GM21515 (cell line): ENCODE measurements around the gene CSTF3.
"Not testable (repeated sequence)": the region's sequence is repeated elsewhere in the genome, so short reads cannot be mapped to it uniquely, and the experiment has no call there.

Source experiments
- ATAC-seq: cut with Tn5 transposase; IDR thresholded peaks from one replicate; pipeline ENCODE4 v1.9.1; 2021; ENCODE audit not compliant: unreplicated experiment

The CSTF3 gene

DNA sequence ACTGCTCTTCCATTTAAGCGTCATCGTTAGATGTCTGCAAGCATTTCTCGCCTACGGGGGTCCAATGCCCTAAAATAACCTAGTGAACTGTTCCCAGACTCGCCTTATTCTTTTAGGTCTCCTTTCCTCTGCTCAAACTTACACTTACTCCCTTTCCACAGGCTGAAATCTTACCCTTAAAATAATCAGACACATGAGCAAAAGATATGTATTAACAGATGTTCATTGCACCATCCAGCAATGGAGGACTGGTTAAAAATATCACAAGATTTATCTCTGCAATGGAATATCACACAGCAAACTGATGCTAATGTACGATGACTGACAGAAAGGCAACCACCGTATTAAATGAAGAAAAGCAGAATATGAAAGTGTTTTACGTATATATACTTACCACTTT is 1.6 kb upstream of the CSTF3 start:
- no peak for ATAC-seq

DNA sequence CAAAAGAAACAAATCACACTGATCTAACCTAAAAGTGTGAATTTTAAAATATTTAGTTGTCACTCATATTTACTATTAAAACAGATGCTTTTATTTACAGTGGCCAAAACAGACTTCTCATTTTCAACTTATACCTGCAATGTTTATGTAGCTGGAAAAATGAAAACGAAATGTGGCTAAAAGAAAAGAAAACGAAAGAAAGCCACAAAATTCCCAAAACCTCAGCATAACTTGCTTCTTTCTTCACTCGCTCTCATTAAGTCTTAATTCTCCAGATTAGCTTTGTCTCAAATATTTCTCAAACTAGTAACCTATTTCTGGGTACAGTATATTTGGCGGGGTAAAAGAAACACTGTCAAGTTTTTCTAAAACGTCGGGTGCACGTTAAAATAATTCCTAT is 693 bp downstream of the CSTF3 start:
- ATAC-seq: no peak

DNA sequence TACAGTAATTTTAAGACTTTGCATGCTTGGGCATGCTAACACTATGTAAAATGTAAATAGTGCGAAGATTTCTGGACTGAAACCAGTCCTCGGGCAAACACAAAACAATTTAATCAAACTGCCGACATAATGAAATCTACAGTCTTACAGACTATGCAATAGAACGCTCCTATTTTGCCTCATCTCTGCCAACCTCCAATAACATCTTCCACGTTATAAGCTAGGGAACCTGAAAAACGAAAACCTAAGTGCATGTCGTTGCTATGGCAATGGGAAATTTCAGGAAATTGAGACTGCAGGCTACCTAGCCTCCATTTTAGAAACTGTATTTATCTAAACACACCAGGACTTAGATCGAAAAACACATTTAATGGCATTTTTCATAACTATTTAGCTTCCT is 1.1 kb downstream of the CSTF3 start:
- ATAC-seq: no peak

DNA sequence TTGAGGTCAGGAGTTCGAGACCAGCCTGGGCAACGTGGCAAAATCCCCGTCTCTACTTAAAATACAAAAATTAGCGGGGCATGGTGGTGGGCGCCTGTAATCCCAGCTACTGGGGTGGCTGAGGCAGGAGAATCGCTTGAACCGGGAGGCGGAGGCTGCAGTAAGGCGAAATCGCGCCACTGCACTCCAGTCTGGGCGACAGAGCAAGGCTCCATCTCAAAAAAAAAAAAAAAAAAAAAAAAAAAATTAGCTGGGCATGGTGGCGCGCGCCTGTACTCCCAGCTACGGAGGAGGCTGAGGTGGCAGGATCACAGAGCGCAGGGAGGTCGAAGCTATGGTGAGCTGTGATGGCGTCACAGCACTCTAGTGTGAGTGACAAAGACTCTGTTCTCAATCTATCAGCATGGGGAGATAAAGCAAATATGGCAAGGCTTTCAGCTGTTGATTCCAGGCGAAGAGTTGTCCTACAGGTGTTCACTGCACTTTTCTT is 1.9 kb downstream of the CSTF3 start:
- not testable (repeated sequence) for ATAC-seq

DNA sequence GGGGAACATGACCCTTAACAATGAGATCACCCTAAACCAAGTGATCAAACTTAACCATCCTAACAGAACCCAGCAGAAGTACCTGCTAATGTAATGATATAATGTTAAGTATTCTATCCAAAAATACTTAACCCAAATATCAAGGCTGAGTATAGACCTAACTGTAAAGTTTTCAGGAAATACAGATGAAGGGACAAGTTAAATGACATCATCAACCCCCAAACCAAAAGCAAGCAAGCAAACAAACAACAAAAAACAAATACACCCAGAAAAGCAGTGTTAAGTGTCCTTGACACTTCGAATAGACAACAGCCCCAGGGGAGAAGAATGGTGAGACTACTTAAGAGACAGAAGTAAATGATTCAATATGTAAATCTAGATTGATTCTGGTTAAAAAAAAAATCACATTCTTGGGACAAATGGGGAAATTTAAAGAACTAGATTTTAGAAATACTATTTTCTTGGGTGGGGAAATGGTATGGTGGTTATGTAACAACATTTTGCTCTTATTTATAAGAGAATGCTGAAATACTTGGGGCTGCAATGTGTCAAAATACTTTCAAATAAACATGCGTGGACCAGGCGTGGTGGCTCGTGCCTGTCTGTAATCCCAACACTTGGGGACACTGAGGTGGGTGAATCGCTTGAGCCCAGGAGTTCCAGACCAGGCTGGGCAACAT is 2.5 kb downstream of the CSTF3 start:
- no peak for ATAC-seq

DNA sequence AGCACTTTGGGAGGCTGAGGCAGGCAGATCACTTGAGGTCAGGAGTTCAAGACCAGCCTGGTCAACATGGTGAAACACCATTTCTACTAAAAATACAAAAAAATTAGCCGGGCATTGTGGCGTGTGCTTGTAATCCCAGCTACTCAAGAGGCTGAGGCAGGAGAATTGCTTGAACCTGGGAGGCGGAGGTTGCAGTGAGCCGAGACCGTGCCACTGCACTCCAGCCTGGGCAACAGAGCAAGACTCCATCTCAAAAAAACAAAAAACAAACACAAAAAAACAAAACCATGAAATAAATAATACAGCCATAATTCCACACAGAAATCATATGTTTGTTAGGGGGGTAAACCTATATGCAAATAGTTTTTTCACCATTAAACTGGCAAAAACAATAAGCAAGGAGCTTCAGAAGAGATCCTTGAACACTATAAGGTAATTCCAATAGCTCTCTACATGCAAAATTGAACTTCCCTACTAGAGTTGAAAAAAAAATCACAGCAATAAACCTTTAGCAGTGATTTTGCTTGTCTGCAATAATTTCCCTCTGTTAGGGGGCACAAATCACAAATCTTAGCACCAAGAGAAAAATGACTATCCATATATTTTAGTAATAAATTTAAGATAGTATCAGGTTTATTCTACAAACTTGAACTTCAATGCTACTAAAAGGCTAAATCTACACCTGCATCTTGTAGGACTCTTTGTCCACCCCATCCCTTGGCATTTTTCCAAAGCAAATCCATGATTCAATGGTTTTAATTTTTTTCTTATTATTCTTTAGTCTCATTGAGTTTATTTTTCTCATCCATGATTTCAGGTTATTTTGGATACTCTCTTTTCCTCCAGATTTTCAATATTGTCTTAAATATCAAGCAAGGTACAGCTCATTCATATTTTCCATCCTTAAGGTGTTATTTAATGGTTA is 3.9 kb downstream of the CSTF3 start:
- ATAC-seq: no peak

DNA sequence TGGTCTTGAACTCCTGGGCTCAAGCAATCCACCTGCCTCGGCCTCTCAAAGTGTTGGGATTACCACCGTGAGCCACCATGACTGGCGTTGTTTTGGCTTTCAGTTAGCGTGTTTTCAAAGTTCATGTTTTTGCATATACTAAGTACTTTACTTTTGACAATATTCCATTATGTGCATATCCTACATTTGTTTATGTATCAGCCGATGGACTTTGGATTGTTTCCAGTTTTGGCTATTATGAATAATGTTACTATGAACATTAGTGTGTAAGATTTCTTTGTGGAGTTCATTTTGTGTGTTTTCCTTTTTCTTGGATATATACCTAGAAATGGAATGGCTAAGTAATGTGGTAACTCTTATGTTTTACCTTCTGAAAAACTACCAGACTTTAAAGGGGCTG is 9.9 kb downstream of the CSTF3 start:
- ATAC-seq: no peak

DNA sequence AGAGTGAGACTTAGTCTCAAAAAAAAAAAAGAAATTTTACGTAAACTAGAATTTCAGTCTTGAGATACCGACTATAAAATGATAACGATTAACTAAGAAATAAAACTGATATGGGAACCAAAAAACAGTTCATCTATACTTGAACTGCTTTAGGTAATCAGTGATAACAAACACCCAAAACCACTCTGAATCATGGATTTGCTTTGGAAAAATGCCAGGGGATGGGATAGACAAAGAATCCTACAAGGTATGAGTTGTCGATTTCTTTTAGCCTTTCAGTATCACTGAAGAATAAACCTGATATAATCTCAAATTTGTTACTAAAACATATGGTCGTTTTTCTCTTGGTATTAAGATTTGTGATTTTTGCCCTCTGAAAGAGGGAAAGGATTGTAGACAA is 13.7 kb downstream of the CSTF3 start:
- no peak for ATAC-seq

DNA sequence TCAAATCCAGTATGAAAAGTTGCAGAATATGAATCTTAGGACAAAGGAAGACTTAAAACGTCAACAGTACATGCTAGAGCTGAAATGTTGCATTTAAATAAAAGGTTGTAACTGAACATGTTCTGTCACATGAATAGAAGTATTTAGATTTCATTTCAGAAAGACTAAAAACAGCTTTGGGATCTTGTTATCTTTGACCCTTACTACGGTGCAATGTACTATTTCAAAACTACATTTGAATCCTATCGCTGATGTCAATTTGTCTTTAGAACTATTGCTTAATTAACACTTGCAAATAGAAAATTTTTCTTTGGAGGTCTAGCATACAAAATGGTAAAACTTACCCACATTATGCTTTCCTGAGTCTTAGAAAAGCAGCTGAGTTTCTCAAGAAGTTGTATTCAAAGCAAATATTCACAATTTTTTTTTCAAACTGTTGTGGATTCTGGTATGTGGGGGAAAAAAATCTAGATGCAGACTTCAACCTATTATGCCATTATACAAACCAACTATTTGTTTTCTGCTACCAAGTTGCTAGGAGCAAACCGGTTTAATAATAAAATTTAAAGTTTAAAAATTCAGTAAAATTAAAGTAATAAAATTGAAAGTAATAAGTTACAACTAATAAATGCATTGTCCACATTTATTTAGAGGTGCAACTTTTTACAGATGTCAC is 25.4 kb downstream of the CSTF3 start:
- no peak for ATAC-seq

DNA sequence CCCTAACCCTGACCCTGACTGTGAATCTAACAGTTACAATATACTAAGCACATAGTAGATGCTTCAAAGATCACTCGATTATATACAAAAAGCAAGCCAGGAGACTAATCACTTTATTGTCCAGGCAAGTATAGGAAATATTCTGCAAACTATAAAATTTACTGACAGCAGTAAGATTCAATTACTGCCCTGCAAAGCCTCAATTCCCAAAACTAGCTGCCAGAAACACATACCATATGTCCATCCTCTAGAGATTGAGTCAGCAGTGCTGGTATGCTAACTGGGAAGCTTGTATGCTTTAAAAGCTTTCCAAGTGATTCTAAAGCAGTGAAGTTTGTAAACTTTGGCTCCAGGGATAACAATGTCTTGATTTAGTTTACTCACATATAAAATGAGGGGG is 26.1 kb downstream of the CSTF3 start:
- no peak for ATAC-seq

DNA sequence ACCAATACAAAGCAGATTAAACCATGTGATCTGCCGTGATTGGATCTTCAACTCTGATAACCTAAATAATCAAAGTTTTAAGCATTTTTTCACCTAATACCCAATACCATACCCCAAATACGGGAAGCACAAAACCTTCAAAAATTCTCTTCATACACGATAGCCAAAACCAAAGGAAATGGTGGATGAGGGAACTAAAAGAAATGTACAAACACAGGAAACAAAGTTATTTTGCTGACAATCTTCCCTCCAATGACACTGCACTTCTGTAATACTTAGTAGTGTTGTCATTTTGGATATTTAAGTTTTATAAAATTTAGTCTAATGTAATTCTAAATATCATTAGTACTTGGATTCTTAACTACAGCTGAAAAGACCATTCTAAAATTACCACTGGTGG is 27.0 kb downstream of the CSTF3 start:
- ATAC-seq: no peak

DNA sequence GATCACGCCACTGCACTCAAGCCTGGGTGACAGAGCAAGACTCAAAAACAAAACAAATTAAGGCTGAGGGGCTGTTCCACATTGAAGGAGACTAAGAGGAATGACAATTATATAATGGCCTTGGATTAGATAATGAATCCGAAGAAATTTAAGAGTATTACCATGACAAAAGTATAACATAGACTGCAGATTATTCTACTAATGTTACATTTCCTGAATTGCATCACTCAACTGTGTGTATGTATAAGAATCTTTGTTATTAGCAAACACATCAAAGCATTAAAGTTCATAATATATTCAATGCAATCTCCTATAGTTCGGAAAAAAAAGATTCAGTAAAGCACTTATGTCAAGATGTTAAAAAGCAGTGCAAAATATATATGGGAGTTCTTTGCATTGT is 27.5 kb downstream of the CSTF3 start:
- ATAC-seq: no peak

DNA sequence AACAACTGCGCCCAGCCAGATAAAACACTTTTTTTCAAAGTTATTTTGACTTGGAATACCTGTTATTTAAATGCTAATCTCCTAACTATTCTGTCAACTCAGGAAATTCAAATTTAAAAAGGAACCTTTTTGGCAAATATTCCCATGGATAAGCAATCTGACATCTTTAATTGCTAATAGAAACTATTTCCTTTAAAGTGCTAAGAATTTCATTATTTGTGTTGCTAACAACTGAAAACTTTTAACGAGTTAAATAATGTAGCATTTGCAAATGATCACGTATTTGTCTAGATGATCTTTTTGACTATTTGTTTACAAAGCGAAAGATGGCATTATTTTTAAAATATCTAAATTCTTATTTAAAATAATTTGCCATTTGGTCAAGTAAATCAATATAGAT is 28.8 kb downstream of the CSTF3 start:
- ATAC-seq: no peak

DNA sequence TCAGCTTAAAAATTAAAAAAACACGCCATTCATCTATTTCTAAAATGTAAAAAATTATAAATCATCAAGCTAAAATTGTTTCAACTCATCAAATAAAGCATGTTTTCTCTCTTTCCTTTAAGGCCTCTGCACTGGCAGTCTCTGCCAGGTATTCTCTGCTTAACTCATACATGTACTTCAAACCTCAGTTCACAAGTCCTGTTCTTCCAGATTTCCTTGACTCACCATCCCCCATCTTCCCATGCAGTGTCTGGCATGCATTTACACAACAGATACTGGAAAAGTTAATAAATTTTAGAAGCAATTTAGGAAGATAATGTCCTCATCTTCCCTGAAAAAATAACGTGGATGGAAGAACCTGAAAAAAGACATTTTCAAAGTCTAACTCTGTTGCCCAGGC is 32.5 kb downstream of the CSTF3 start:
- ATAC-seq: no peak

DNA sequence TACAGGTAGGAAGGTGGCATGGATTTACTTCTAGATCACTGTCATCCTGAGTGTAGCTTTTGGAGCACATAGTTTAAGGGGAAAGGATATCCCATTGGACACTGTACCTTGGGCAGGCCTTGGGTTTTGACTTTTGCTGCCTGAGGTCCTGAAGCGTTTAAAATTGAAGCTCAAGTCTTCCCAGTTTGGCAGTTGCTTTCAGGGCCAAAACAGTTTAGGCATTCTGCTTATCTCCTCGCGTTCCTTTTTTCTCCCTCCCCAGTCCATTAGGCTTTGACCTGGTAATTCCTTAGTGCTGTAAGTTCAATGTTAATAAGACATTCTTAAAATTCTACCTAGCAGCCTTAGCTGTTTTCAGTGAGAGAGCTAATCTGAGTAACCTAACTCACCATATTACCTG is 35.7 kb downstream of the CSTF3 start:
- ATAC-seq: no peak

DNA sequence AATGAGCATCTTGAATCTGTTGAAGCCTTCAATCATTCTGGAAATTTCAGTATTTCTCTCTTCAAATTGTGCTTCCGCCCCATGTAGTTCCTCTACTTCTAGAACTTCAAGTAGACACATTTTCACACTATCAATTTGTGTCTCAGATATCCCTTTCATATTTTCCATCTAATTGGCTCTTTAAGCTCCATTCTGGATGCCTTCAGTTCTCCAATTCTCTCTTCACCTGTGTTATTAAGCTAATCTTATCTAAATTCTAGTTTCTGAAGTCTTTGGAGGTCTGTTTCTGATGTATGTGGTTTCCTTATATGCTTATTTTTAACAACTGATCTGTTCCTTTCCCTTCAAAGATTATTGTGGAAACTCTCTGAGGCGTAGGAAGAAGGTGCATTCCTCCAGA is 36.3 kb downstream of the CSTF3 start:
- no peak for ATAC-seq

DNA sequence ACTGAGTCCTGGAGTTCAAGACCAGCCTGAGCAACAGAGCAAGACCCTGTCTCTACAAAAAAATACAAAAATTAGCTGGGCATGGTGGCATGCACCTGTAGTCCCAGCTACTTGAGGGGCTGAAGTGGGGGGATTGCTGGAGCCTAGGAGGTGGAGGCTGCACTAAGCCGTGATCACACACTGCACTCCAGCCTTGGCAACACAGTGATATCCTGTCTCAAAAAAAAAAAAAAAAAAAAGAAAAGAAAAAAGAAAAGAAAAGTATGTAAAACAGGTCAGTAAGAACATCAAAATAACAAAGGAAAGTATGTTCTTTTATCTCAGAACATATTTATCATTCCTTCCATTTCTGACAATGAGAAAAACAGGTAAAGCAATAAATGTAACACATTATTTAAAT is 38.6 kb downstream of the CSTF3 start:
- not testable (repeated sequence) for ATAC-seq

DNA sequence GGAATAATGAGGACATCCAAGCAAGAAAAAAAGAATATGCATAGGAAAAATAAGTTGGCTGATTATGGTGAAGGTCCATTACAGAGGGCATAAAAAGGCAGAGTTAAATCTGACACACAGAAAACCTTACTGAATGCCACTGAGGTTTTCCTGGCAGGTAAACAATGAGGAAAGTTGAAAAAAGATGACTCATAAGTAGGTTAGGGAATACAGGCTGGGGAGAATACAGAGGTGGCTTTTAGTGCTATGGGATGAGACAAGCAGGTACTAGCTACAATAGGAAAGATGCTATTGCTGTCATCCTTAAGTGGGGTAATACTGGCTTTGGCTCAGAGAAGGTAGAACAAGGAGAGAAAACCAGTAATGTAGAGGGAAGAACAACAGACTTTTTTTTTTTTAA is 44.7 kb downstream of the CSTF3 start:
- ATAC-seq: no peak

DNA sequence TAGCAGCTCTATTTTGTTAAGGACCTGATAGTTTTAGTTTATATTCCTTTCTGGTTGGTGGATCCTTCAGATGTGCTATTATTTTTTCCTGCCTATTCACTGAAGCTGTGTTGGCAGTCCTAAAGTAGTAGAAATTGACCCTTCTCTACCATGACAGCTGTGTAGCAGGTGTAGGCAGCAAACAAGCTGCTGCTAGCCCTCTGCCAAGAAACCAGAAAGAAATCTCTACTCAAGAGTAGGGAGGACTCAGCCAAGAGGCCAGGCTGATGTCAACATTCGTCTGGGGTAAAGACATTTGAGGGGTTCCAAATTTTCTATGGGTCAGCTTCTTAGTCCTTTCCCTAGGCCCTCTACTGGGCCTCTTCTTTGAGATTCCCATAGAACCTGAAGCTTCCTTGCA is 51.2 kb downstream of the CSTF3 start:
- no peak for ATAC-seq

DNA sequence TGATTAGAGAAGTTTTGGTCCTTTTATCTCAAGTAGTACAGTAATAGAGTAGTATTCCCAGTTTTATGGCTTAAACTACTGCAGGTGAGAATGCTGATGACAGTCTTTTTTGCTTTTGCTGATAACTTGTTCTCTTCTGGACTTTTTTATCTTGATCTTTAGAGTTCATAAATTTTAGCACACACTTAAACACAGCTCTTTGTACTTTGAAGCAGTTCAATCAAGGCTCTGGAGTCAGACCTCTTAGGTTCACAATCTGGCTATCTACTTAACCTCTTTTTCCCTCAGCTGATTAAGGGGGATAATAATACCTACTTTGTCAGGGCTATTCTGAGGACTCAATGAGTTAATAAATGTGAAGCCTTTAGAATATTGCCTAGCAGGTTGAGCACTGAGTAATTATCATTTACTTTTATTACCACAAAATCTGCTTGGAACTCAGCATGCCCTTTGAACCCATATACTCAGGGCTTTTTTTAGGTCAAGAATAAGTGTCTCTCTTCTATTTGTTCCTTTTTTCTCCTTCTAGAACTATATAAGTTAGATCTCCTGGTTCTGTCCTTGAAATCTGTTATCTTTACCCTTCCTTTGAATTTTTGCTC is 51.9 kb downstream of the CSTF3 start:
- ATAC-seq: no peak

DNA sequence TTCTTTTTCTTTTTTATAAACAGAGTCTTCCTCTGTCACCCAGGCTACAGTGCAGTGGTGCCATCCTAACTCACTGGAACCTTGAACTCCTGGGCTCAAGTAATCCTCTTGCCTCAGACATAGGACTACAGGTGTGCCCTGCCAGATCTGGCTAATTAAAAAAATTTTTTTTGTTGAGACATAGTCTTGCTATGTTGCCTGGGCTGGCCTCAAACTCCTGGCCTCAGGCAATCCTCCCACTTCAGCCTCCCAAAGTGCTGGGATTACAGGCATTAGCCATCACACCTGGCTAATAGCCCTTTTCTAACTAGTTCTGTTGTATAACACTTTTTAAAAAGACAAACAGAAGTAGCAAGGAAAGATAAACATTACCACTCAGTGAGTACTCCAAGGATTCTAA is 57.4 kb downstream of the CSTF3 start:
- no peak for ATAC-seq
